Naive thymus-derived CD4-positive, alpha-beta T cell (primary cell): Measurements from ENCODE around the gene TRAF3IP1. TPM values are rescaled to one million over a fixed set of nuclear protein-coding genes. Genes with fewer than 3 reads are reported as not detected.

ENCODE experiments used
- ATAC-seq: fragments of 150-1000 bp; cut with Tn5 transposase; 2 replicates; pipeline ENCODE4 v1.10.0; 2021; ENCODE audit warnings: mild to moderate bottlenecking, moderate library complexity
- CTCF ChIA-PET: fragments of 350-600 bp; sonication (Branson Sonifier 250); formaldehyde crosslinking; loops from one replicate; lab custom pipeline; 2021; ENCODE audit warnings: antibody characterized with exemption; lab: Charles Lee
- POLR2A ChIA-PET: fragments of 350-600 bp; sonication (Branson Sonifier 250); formaldehyde crosslinking; loops from one replicate; lab custom pipeline; 2021; ENCODE audit warnings: antibody characterized with exemption, inconsistent platforms; lab: Charles Lee
- DNase-seq, 9 donors: peaks; one replicate each; pipeline versions ENCODE4 v3.0.0 to v3.0.0-alpha.2; 2020 to 2022; ENCODE audit warnings: mixed read lengths in 1 of 9
- H3K27ac ChIP-seq: one replicate; pipeline ENCODE4 v1.7.0; 2013; ENCODE audit warnings: mild to moderate bottlenecking, low read depth, low read length, moderate library complexity
- H3K27me3 ChIP-seq, 2 donors: one replicate each; pipeline ENCODE4 v1.7.0; 2013; ENCODE audit warnings: low read length in 2 of 2, mild to moderate bottlenecking in 2 of 2, moderate library complexity in 2 of 2; ENCODE audit not compliant: control insufficient read depth in 2 of 2, insufficient read depth in 2 of 2
- H3K36me3 ChIP-seq, 3 experiments: 1 replicate in 2 of 3; 2 replicates in 1 of 3; pipeline ENCODE4 v1.7.0; 2013; ENCODE audit warnings: low read length in 3 of 3, mild to moderate bottlenecking in 3 of 3, moderate library complexity in 1 of 3; ENCODE audit not compliant: insufficient read depth in 3 of 3, control insufficient read depth in 2 of 3
- H3K4me1 ChIP-seq, 2 donors: one replicate each; pipeline ENCODE4 v1.7.0; 2013; ENCODE audit warnings: low read length in 2 of 2, mild to moderate bottlenecking in 2 of 2, moderate library complexity in 1 of 2; ENCODE audit not compliant: control insufficient read depth in 2 of 2, insufficient read depth in 2 of 2
- H3K4me3 ChIP-seq: 2 replicates; pipeline ENCODE4 v1.7.0; 2013; ENCODE audit warnings: mild to moderate bottlenecking, low read length
- H3K9me3 ChIP-seq, 3 experiments: 1 replicate in 2 of 3; 2 replicates in 1 of 3; pipeline ENCODE4 v1.7.0; 2013; ENCODE audit warnings: low read length in 3 of 3; ENCODE audit not compliant: control insufficient read depth in 2 of 3
- H3K27ac Mint-ChIP-seq, 9 donors: one replicate each; pipeline ENCODE4 v1.8.0; 2020 to 2022; ENCODE audit warnings: mixed read lengths in 9 of 9, mild to moderate bottlenecking in 8 of 9, moderate library complexity in 5 of 9, inconsistent platforms in 2 of 9
- H3K27me3 Mint-ChIP-seq, 5 donors: one replicate each; pipeline ENCODE4 v1.8.0; 2021 to 2022; ENCODE audit warnings: mixed read lengths in 5 of 5, mild to moderate bottlenecking in 1 of 5
- H3K36me3 Mint-ChIP-seq, 5 donors: one replicate each; pipeline ENCODE4 v1.8.0; 2020 to 2022; ENCODE audit warnings: mixed read lengths in 5 of 5, mild to moderate bottlenecking in 3 of 5, inconsistent platforms in 1 of 5
- H3K4me1 Mint-ChIP-seq, 7 donors: one replicate each; pipeline ENCODE4 v1.8.0; 2020 to 2022; ENCODE audit warnings: mixed read lengths in 7 of 7, mild to moderate bottlenecking in 3 of 7, inconsistent platforms in 1 of 7
- H3K4me3 Mint-ChIP-seq, 10 donors: one replicate each; pipeline ENCODE4 v1.8.0; 2020 to 2022; ENCODE audit warnings: mild to moderate bottlenecking in 10 of 10, mixed read lengths in 10 of 10, moderate library complexity in 6 of 10, inconsistent platforms in 2 of 10
- H3K9me3 Mint-ChIP-seq, 11 donors: one replicate each; pipeline ENCODE4 v1.8.0; 2020 to 2022; ENCODE audit warnings: mixed read lengths in 11 of 11, mild to moderate bottlenecking in 4 of 11, inconsistent platforms in 1 of 11, moderate library complexity in 1 of 11
- intact Hi-C, 2 donors: fragments of 100-400 bp; cut with micrococcal nuclease; formaldehyde crosslinking; loops; one replicate each; pipeline ENCODE4 v1.15.1; 2023
- polyA plus RNA-seq, 2 donors: library from polyadenylated mRNA; unstranded; fragments of 300-500 nt; fragmentation: Illumina TruSeq; gene quantifications; one replicate each; pipeline ENCODE4 v1.2.3, GENCODE V29; 2021
- total RNA-seq, 6 experiments: library from RNA in 5 of 6; stranded (reverse) in 5 of 6; gene quantifications; 1 replicate in 5 of 6; 2 replicates in 1 of 6; pipeline ENCODE4 v1.2.3 and lab custom pipeline; 2021 to 2026

The TRAF3IP1 gene
- total and polyA plus RNA-seq, 7 experiments from 2014 or later = 4.3 to 13.3 (median 7.4) TPM

DNA sequence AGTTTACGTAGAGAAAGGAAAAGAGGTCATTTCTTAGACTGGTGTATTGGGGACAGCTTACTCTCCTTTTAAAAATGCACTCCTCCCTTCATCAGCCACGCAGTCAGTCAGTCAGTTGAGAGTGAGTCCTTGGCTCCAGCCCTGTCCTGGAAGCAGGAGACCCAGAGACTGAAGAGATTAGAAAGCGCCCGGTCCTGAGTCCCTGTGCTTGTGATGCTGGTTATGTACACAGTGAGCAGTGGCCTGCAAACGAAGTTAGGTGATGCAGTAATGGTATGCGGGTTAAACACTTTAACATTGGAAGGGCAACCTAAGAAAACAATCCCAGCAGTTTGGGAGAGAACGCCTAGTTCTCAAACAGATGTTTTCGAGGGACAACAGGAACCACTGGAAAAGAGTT lies 100.1 kb downstream of the TRAF3IP1 start:
- Histone ChIP-seq H3K4me1 (no peaks in the 10 kb centered on the region), H3K27me3 (no peaks in the 10 kb centered on the region), H3K4me3 (no peak overlapping the region), H3K9me3 (peaks cover 0 to 6% (median 0%) of the 10 kb centered on the region in 3 experiments), H3K36me3 (no peaks in the 10 kb centered on the region), H3K27ac (no peak overlapping the region)
- intact Hi-C loops = loop anchor here in 1 of 2 donors (10.0 kb wide), 1 partner anchor 746 kb away; no protein-coding TSS in a partner anchor
- ATAC-seq (no peak), DNase-seq (no peak)
- POLR2A ChIA-PET = no interaction called here
- no peak overlapping the region for H3K4me3 Mint-ChIP-seq
- peaks cover 0 to 4% (median 2%) of the 10 kb centered on the region in 7 donors for H3K4me1 Mint-ChIP-seq
- peak overlapping the region in 1 of 9 donors; percentile 43 for H3K27ac Mint-ChIP-seq
- CTCF ChIA-PET = no interaction called here
- H3K27me3 Mint-ChIP-seq = peaks cover 0 to 2% (median 0%) of the 10 kb centered on the region in 5 donors
- H3K9me3 Mint-ChIP-seq = peaks cover 0 to 15% (median 5%) of the 10 kb centered on the region in 11 donors
- H3K36me3 Mint-ChIP-seq = peaks cover 5 to 18% (median 10%) of the 10 kb centered on the region in 5 donors

GRCh38 chr2:238420878-238421694 lies 100.8 kb downstream of the TRAF3IP1 start:
- peaks cover 5 to 14% (median 8%) of the 10 kb centered on the region in 5 donors for H3K36me3 Mint-ChIP-seq
- Histone ChIP-seq H3K9me3 (no peaks in the 10 kb centered on the region), H3K4me1 (peaks cover 0 to 4% of the 10 kb centered on the region in 2 donors), H3K27me3 (no peaks in the 10 kb centered on the region), H3K36me3 (no peaks in the 10 kb centered on the region), H3K4me3 (no peak overlapping the region), H3K27ac (no peak overlapping the region)
- DNase-seq = no peak
- no peak overlapping the region for H3K4me3 Mint-ChIP-seq
- peaks cover 0 to 10% (median 4%) of the 10 kb centered on the region in 11 donors for H3K9me3 Mint-ChIP-seq
- H3K27me3 Mint-ChIP-seq = peaks cover 0 to 2% (median 0%) of the 10 kb centered on the region in 5 donors
- ChIA-PET CTCF (interaction anchor here (0.6 kb wide), 1 partner anchor 17 kb away, joined by 3 read pairs; no protein-coding TSS in a partner anchor), POLR2A (no interaction called here)
- H3K4me1 Mint-ChIP-seq = peaks cover 2 to 6% (median 4%) of the 10 kb centered on the region in 7 donors
- intact Hi-C loops = loop anchor here in 1 of 2 donors (10.0 kb wide), 1 partner anchor 746 kb away; no protein-coding TSS in a partner anchor
- no peak for ATAC-seq
- no peak overlapping the region for H3K27ac Mint-ChIP-seq

GRCh38 chr2:238421695-238422035 lies 101.3 kb downstream of the TRAF3IP1 start:
- peak overlapping the region in 2 of 9 donors; percentile 46 to 77 for H3K27ac Mint-ChIP-seq

DNA sequence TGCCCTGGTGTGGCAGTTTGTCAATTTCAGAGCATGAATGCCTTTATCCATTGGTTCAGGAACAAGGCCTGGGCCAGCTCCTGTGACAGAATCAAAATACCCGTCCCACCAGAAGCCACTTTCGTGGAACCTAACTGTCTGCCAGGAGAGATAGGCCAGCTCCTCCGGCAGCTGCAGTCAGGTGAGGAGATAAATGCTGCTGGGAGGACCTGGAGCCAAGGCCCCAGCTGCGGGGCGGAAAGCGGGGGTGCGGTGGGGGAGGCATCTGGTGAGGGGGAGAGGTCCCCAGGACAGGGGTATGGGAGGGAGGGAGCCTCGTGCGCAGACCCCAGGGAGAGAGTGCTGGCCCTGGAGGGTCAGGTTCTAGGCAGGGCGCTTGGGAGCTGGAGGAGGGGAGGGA lies 102.0 kb downstream of the TRAF3IP1 start:
- peak overlapping the region in 1 of 9 donors; percentile 77 for H3K27ac Mint-ChIP-seq

More at GRCh38 chr2:238421695-238422035, 101.3 kb downstream of the TRAF3IP1 start:
- no peak for DNase-seq
- no peaks in the 10 kb centered on the region for H3K36me3 ChIP-seq
- H3K4me1 ChIP-seq = peaks cover 0 to 4% of the 10 kb centered on the region in 2 donors
- peaks cover 5 to 9% (median 6%) of the 10 kb centered on the region in 7 donors for H3K4me1 Mint-ChIP-seq
- no peaks in the 10 kb centered on the region for H3K27me3 ChIP-seq
- intact Hi-C loops = loop anchor here in 1 of 2 donors (10.0 kb wide), 1 partner anchor 747 kb away; no protein-coding TSS in a partner anchor
- no peak overlapping the region for H3K4me3 Mint-ChIP-seq
- H3K4me3 ChIP-seq = no peak overlapping the region
- H3K9me3 ChIP-seq = no peaks in the 10 kb centered on the region
- H3K36me3 Mint-ChIP-seq = peaks cover under 1 to 8% (median 2%) of the 10 kb centered on the region in 5 donors
- peaks cover 0 to 2% (median 0%) of the 10 kb centered on the region in 5 donors for H3K27me3 Mint-ChIP-seq
- H3K9me3 Mint-ChIP-seq = peaks cover 0 to 4% (median 1%) of the 10 kb centered on the region in 11 donors
- CTCF ChIA-PET = interaction anchor here (0.6 kb wide), 1 partner anchor 16 kb away, joined by 3 read pairs; no protein-coding TSS in a partner anchor
- no peak for ATAC-seq
- POLR2A ChIA-PET = no interaction called here
- no peak overlapping the region for H3K27ac ChIP-seq

GRCh38 chr2:238422940-238423339 lies 102.6 kb downstream of the TRAF3IP1 start:
- Histone ChIP-seq H3K4me3 (no peak overlapping the region), H3K27ac (no peak overlapping the region), H3K9me3 (no peaks in the 10 kb centered on the region), H3K27me3 (no peaks in the 10 kb centered on the region), H3K36me3 (no peaks in the 10 kb centered on the region), H3K4me1 (peaks cover 0 to 12% of the 10 kb centered on the region in 2 donors)
- CTCF ChIA-PET = no interaction called here
- H3K9me3 Mint-ChIP-seq = no peaks in the 10 kb centered on the region
- no peak for ATAC-seq
- peaks cover 0 to 4% (median 2%) of the 10 kb centered on the region in 5 donors for H3K36me3 Mint-ChIP-seq
- DNase-seq = no peak
- no peak overlapping the region for H3K27ac Mint-ChIP-seq
- no peak overlapping the region for H3K4me3 Mint-ChIP-seq
- intact Hi-C loops = loop anchor here in 1 of 2 donors (10.0 kb wide), 1 partner anchor 748 kb away; no protein-coding TSS in a partner anchor
- H3K4me1 Mint-ChIP-seq = peaks cover 9 to 16% (median 12%) of the 10 kb centered on the region in 7 donors
- POLR2A ChIA-PET = no interaction called here
- H3K27me3 Mint-ChIP-seq = peaks cover 0 to 2% (median 0%) of the 10 kb centered on the region in 5 donors

More for the DNA sequence above, 102.0 kb downstream of the TRAF3IP1 start:
- CTCF ChIA-PET = no interaction called here
- H3K4me1 Mint-ChIP-seq = peaks cover 5 to 9% (median 6%) of the 10 kb centered on the region in 7 donors
- ATAC-seq = no peak
- no peaks in the 10 kb centered on the region for H3K27me3 ChIP-seq
- no peaks in the 10 kb centered on the region for H3K36me3 ChIP-seq
- H3K4me3 Mint-ChIP-seq = no peak overlapping the region
- POLR2A ChIA-PET = interaction anchor here (0.6 kb wide), 1 partner anchor 43 kb away, joined by 3 read pairs; no protein-coding TSS in a partner anchor
- H3K27ac ChIP-seq = no peak overlapping the region
- H3K4me3 ChIP-seq = no peak overlapping the region
- H3K27me3 Mint-ChIP-seq = peaks cover 0 to 2% (median 0%) of the 10 kb centered on the region in 5 donors
- intact Hi-C loops = loop anchor here in 1 of 2 donors (10.0 kb wide), 1 partner anchor 747 kb away; no protein-coding TSS in a partner anchor
- no peaks in the 10 kb centered on the region for H3K9me3 ChIP-seq
- no peaks in the 10 kb centered on the region for H3K9me3 Mint-ChIP-seq
- H3K36me3 Mint-ChIP-seq = peaks cover 0 to 4% (median 0%) of the 10 kb centered on the region in 5 donors
- DNase-seq = no peak
- H3K4me1 ChIP-seq = peaks cover 0 to 6% of the 10 kb centered on the region in 2 donors

DNA sequence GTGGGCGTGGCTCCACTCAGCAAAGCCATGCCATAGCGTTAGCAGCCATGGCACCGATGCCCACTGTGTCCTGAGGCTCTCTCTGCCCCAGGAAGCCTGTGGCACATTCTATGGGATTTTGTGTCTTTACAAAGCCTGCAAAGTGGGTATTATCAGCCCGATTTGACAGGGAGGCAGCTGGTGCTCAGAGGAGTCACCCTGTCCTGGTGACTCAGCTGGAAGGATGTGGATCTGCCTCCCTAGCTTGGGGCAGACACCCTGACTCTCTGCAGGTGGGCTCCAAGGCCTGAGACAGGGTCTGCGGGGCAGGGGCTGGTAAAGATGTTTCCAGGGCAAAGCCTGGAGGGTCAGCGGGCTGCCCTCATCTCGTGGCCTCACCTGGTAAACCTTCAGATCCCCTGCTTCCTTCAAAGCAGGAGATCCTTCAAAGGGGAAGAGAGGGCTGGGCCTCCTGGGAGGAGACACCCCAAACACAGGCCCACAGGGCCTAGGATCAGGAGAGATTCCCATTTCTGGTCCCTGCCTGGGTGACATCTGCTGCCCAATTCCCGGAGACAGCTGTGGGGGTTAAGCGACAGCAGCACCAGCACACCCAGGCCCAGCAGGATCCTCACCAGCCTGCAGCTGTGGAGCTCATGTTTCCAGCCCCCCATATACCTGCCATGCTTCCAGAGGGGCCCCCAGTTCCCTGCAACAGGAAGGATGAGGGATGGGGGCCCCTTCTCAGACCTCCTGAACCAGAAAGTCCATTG lies 103.4 kb downstream of the TRAF3IP1 start:
- Histone ChIP-seq H3K36me3 (no peaks in the 10 kb centered on the region), H3K27me3 (no peaks in the 10 kb centered on the region), H3K27ac (no peak overlapping the region), H3K9me3 (no peaks in the 10 kb centered on the region), H3K4me1 (peaks cover 0 to 15% of the 10 kb centered on the region in 2 donors), H3K4me3 (no peak overlapping the region)
- H3K4me1 Mint-ChIP-seq = peaks cover 12 to 24% (median 20%) of the 10 kb centered on the region in 7 donors
- DNase-seq (no peak), ATAC-seq (no peak)
- ChIA-PET CTCF (no interaction called here), POLR2A (interaction anchor here (1.0 kb wide), 1 partner anchor 71 kb away, joined by 3 read pairs; no protein-coding TSS in a partner anchor)
- no peaks in the 10 kb centered on the region for H3K9me3 Mint-ChIP-seq
- intact Hi-C loops = loop anchor here in 1 of 2 donors (10.0 kb wide), 1 partner anchor 749 kb away; no protein-coding TSS in a partner anchor
- H3K27me3 Mint-ChIP-seq = peaks cover 0 to 2% (median 0%) of the 10 kb centered on the region in 5 donors
- peaks cover 0 to 6% (median 2%) of the 10 kb centered on the region in 5 donors for H3K36me3 Mint-ChIP-seq
- peak overlapping the region in 1 of 10 donors; percentile 11 for H3K4me3 Mint-ChIP-seq
- H3K27ac Mint-ChIP-seq = peak overlapping the region in 5 of 9 donors; percentile 19 to 70 (median 32)
